H4 (cell line): ENCODE results near the gene MID2. TPM values are rescaled to one million over a fixed set of nuclear protein-coding genes. Genes with fewer than 3 reads are reported as not detected.
A peak's percentile ranks its signal among the peaks of the same experiment; 100 is the strongest.
"Not testable (repeated sequence)": the region's sequence is repeated elsewhere in the genome, so short reads cannot be mapped to it uniquely, and the experiment has no call there.

Experiments used
- DNase-seq: peaks from one replicate; pipeline ENCODE4 v3.0.0-alpha.2; 2015; ENCODE audit warnings: low spot score
- total RNA-seq: library from RNA; depleted of rRNA; stranded (reverse); fragments of >200 nt; shearing (Covaris generic); gene quantifications from 2 replicates; pipeline ENCODE4 v1.2.3, GENCODE V29; 2014; rRNA removed

MID2 gene, protein sequence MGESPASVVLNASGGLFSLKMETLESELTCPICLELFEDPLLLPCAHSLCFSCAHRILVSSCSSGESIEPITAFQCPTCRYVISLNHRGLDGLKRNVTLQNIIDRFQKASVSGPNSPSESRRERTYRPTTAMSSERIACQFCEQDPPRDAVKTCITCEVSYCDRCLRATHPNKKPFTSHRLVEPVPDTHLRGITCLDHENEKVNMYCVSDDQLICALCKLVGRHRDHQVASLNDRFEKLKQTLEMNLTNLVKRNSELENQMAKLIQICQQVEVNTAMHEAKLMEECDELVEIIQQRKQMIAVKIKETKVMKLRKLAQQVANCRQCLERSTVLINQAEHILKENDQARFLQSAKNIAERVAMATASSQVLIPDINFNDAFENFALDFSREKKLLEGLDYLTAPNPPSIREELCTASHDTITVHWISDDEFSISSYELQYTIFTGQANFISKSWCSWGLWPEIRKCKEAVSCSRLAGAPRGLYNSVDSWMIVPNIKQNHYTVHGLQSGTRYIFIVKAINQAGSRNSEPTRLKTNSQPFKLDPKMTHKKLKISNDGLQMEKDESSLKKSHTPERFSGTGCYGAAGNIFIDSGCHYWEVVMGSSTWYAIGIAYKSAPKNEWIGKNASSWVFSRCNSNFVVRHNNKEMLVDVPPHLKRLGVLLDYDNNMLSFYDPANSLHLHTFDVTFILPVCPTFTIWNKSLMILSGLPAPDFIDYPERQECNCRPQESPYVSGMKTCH
- 13.4 and 14.2 TPM in 2 replicates for total RNA-seq

DNA sequence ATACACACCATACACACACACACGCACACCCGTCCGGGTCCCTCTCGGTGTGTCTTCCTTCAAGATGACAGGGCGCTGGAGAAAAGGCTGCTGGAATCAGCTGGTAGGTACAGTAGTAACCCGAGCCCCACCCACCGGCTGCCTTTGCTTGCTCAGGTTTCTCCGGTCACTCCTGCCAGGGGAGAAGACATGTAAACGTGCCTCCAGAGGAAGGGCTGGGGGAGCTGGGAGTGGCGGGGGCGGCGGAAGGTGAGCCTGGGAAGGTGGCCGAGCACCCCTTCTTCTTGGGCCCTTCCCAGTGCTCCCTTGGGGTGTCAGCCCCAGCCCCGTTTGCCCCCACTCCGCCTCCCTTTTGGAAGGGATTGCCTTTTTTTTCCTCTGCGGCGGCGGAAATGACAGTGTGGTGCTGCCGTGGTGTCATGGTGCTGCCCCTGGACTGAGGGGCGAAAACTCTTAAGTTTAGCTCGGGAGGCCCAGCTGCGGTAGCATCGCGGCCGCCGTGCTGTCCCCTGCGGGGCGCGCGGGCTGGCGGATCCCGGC lies at the start of gene MID2:
MID2 (plus strand) TSS at position 169 of the 540 bp plus-strand sequence. CDS start 561 bp downstream, outside the sequence.
- DNase-seq: peak; percentile 49

DNA sequence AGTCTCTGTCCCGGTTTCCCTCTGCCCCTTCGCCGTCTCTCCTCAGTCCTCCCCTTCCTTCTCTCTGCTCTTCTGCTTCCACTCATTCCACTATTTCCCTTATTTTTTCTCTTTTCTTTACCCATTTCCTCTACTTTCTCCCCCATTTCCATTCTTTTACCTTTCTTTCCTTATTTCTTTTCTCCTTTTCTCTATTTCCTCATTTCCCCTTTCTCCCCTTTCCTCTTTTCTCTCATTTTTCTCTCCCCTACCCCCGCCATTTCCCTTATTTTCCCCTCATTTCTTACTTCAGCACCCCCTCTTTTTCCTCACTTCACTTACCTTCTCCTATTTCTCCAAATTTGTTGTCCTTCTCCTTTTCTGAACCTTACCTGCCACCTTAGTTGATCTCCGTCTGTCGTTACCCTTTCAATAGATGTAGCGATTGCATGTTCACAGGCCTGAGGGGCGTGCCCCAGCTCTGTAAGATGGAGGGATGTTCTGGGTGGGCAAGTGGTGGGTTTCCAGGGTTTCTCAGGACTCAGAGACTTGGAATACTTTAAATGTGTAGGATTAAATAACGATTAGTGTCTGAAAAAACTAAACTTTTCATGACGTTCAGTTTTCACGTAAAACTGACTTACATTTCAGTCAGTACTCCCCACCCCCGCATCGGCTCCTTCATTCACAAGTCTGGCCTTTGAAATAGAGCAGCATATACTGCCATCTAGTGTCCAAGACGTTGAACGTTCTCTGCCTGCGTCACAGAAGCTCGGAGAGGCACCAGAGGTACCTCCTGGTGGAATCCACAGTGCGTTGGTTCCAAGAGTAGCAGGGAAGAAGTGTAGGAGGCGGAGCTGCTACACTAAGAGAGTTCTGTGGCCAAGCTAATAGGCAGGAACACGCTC lies 48.8 kb upstream of the MID2 start:
- peak; percentile 86 for DNase-seq

DNA sequence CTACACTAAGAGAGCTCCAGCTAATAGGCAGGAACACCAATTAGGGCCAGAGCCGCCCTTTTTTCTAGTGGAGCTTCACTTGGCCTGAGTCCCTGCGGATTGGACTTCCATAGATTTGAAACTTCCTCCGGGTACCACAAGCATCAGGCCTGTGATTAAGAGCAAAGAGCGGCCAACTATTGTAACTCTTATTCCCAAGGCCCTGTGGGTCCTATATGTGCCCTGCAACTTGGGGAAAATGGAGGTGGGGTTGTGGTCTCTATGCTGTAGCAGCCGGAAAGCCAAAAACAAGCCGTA lies 48.2 kb upstream of the MID2 start, which contains the start of gene NCBP2L:
NCBP2L (plus strand) TSS at position 198 of the 297 bp plus-strand sequence. CDS start 16,488 bp downstream, outside the sequence.
- DNase-seq: no peak

DNA sequence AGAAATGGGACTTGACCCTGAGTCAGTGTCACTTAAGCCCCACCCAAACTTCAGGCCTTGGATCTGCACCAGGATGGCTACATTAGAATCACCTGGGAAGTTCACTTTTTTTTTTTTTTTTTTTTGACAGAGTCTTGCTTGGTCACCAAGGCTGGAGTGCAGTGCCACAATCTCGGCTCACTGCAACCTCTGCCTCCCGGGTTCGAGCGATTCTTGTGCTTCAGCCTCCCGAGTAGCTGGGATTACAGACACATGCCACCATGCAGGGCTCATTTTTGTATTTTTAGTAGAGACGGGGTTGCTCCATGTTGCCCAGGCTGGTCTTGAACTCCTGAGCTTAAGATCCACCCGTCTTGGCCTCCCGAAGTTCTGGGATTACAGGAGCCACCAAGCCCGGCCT lies 45.1 kb upstream of the MID2 start:
- no peak for DNase-seq

DNA sequence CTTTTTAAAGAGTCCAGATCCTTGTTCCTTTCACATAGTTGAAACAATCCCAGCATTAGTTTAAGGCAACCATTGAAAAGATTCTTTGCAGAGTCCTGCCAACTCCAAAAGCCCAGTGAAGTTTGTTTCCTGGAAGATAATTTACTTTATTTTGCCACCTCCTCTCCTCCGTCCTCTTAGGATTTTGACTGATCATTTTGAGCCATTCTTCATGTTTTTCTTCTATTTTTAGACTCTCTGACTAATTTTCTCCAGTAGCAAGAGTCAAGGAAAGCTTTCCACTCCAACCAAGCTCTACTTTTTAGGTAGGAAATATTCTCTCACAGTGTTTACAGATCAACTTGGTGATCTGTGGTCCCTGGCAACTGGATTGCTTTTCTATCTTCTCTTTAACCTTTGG lies 37.8 kb upstream of the MID2 start:
- no peak for DNase-seq

DNA sequence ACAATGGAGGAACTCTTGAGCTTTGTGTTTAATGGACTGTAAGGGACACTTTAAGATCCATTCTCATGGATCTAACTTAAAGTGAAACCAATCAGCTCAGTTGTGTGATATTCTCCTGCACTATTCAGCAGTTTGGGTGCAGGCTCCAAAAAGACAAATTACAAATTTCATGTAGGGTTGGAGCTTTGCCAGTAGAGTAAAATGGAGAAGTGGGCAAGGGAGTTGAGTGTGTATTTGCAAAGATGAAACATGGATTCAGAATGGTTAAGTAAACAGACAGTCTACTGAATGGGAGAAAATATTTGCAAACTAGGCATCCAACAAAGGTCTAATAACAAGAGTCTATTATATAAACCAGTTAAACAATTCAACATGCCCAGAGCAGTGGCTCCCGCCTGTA lies 21.2 kb upstream of the MID2 start:
- DNase-seq: no peak

DNA sequence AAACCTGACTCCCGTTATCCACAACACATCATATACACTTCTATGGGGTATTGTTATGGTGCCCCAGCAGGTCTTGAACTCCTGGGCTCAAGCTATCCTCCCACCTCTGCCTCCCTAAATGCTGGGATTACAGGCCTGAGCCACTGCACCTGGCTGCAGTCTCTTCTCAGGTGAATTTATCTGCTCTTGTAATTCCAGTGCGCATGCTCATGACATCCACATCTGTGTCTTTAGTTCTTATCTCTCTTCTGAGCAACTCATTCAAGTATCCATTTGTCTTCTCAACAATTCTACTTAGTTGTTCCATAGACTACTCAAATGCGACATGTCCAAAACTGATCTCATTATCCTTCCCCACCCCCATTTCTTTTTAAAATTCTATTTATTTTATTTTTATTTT lies 20.5 kb upstream of the MID2 start:
- no peak for DNase-seq

DNA sequence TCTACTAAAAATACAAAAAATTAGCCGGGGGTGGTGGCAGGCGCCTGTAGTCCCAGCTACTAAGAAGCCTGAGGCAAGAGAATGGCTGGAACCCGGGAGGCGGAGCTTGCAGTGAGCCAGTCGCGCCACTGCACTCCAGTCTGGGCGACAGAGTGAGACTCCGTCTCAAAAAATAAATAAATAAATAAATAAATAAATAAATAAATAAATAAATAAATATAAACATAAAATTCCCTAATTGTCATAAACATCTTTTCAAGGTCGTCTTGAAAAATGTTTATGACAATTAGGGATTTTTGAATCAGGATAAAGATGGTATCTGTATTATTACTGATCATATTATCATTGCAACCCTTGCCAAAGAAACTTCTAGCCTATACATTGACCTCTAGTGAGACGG lies 15.6 kb upstream of the MID2 start:
- not testable (repeated sequence) for DNase-seq

DNA sequence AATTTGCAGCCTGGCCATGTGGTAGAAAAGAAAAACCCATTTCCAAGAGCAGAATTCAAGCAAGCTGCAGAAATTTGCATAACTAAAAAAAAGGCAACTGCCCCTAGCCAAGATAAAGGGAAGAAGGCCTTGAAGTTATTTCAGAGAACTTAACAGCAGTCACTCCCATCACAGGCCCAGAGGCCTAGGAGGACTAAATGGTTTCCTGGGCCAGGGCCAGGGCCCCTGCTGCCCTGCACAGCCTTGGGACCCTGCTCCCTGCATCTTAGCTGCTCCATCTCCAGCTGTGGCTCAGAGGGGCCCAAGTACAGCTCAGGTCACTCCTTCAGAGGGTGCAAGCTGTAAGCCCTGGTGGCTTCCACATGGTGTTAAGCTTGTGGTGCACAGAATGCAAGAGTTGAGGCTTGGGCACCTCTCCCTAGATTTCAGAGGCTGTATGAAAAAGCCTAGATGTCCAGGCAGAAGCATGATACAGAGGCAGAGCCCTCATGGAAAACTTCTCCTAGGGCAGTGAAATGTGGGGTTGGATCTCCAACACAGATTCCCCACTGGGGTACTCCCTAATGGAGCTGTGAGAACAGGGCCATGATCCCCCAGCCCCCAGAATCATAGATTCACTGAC lies 6.7 kb upstream of the MID2 start:
- no peak for DNase-seq

DNA sequence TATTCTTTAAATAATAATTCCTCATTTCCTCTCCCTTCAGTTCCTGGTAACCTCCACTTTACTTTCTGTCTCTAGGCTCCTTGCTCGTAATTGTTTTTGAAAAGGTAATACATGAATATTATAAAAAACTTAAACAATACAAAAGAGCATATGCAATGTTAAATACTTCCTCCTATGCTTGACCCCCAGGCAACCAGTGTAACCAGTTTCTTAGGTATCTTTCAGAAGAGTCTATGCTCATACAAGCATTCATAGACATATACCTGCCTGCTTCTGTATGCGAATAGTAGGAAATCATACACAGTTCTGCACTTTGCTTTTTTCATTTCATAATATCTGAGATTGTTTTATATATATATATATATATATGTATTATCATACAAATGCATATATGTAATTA lies 2.6 kb upstream of the MID2 start:
- DNase-seq: no peak

DNA sequence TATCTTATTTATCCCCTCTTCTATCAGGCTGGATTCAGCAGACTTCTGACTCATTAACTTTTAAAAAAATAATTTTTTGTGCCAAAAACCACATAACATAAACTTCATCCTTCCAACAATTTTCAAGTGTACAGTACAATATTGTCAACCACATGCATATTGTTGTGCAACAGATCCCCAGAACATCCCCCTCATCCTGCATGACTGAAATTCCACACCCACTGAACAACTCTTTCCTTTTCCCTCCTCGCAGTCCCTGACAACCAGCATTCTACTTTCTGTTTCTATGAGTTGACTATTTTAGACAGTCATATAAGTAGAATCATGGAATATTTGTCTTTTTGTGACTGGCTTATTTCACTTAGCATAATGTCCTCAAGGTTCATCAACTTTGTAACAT lies 2.2 kb upstream of the MID2 start:
- DNase-seq: peak; percentile 51

DNA sequence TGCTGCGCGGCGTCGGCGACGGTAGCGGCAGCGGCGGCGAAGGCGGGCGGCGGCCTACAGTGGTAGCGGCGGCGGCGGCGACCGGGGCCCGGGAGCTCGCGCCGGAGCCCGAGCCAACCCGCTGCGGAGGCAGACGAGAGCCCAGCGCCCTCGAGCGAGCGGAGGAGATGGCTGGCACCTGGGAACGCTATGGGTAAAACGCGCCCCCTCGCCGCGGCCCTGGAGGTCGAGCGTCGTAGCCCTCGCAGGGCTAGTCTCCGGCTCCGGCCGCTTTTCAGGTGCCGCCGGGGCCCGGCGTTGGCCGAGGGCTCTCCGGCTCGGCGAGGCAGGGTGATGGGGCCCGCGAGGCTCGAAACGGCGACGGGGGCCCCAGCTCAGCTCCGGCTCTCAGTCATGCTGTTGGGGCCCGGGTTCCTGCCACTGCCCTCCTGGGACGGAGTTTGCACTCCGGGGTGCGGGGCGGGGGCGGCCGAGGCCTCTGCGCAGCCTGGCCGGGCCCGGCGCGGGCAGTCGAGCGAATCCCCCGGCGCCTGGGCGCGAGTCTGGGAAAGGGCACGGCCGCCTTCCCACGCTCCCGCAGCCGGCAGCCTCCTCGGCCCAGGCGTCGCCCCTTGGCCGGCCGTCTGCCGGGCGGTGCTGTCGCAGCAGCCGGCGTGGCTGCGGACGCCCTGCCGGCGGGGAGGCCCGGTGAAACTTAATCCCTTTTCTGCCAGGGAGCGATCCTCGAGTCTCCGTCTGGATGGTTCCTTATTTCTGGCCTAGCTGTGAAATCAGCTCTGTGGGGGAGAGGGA lies 768 bp downstream of the MID2 start:
- peak; percentile 2 for DNase-seq

DNA sequence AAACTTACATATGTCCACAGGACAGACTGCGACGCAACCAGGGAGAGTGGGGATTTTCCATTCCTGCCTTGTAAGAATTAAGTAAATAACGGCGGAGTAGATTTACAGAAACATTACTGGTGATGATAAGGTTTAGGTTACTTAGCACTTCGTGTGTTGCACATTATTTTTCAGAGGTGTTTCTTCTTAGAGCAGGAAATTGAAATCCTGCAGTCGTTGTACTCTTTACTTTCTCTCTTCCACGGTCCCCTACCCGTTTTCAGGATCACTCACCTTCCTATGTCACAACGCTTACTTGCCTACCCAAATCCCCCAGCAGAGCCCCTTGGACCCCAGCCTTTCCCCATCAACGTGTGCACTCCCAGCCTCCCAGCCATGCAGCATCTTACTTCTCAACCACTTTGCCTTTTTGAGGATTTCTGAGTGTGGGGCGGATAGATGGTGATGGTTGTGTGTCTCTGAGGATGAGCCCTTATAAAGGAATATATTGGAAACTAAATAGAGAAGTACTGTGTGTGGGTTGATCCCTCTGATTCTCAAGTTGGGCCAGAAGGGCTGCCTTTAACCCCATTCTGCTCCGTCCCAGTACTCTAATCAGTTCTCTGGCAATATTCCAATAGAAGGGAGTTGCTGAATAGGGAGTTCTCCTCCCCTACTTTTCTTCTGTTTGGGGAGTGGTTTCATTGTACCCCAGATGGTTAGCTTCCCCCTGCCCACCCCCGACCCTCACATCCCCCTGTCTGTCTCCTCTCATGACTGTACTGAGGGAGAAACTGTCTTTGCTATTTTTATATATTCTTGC lies 1.6 kb downstream of the MID2 start:
- peak; percentile 14 for DNase-seq

DNA sequence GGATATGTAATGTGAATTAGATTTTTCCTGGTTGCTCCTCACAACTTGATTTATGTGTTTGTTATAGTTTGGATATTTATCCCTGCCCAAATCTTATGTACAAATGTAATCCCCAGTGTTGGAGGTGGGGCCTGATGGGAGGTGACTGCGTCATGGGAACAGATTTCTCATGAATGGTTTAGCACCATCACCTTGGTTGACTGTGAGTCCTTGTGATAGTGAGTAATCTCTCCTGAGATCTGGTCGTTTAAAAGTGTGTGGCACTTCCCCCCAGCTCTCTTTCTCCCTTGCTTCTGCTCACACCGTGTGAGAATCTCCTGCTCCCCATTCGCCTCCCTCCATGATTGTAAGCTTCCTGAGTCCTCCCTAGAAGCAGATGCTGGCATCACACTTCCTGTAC lies 2.2 kb downstream of the MID2 start:
- no peak for DNase-seq

DNA sequence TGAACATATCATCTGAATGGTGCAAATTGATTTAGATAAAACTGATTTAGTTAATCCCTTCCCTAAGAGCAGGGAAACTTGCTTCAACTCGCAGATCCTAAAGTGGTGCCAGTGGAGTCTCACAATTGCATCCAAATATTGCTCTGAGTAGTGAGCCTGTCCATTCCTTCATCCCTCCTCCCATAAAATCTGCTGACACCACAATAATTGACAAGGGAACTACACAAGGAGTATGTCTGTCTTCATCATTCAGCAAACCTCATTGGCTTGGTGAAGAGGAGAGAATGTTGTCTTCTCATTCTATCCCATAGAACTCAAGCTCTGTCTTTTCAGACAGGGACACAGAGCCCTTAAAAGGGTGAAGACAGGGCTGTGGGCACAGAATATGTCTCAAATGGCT lies 4.2 kb downstream of the MID2 start:
- DNase-seq: no peak

DNA sequence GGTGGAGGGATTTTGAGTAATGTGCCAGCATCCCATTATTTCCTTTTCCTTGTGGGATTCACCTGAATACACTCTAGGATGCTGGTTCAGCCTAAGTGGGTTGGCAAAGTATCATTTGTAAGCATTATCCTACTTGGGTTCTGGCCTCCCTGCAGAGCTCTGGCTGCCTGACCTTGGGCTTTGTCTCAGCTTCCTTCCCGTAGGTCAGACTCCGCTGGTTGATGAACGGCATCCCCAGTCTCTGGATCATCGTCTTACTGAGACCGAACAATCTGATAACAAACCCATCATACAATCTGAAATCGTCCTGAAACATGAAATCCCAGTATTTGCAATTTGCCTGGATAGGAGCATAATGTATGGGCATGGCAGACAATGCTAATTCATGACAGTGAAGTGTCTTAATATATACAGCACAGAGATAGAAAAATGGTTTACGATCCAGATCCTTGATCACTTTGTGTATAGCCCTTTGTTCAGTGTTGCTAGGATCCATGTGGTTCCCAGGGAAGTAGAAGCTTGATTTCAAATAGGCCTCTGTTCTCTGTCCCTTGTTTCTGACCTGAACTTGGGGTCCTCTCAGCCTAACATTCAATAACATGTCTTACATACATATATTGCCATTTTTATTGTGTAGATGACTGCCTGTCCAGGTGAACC lies 5.5 kb downstream of the MID2 start:
- no peak for DNase-seq

DNA sequence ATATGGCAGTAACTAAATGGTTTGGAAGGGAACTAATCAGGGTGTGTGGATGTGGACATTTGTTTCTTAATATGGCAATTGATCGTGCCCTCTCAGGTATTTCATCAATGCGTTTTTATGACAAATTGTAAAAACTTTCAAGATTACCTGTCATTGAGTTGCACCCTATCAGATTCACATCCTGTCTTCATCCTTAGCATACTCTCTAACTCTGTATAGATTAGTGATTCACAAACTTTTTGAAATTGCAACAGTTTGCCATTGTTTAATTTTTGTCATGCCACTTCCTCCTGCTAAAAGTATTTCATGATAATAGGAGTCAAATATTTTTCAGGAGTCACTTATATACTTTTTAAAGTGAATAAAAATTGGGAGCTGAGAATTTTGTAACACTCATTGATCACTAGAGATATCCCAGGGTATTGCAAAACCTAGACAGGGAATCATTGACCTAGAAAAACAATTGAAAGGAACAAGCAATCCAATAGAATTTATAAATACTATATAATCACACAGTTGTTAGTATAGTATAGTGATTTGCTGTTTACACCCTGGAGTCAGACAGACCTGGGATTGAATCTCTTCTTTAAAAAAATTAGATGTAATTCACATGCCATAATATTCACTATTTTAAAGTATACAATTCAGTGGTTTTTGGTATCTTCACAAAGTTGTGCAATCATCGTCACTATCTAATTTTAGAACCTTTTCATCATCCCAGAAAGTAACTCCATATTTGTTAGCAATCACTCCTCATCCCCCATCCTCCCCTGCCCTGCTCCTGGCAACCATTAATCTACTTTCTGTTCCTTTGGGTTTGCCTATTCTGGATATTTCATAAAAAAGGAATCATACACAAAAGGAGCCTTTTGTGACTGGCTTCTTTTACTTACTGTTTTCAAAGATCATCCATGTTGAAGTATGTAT lies 8.9 kb downstream of the MID2 start:
- no peak for DNase-seq

DNA sequence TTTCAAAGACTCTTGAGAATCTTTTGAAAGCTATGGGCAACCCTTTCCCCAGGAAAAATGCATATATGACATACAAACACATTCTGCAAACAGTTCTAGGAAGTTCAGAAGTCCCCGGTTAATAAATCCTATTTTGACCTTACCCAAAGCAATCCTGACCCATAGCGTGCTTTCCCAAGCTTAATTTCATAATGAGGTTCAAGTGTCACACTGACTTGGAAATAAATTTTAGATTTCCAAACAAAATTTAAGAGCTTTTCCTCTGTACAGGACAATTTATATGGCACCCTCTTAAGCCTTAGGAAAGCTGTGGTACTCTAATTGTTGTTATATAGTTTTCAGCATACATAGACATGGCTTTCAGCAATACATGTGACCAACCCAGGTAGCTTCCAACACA lies 11.3 kb downstream of the MID2 start:
- DNase-seq: no peak
